GM12872 (cell line): ENCODE results near the gene SLC26A1.

Experiments
- TF ChIP-seq, protein P1 (sequence below): IDR thresholded peaks from 3 replicates; pipeline ENCODE4 v1.5.1; 2011; ENCODE audit warnings: low read depth, mild to moderate bottlenecking, low read length, moderate library complexity; ENCODE audit not compliant: insufficient read depth

The SLC26A1 gene

DNA sequence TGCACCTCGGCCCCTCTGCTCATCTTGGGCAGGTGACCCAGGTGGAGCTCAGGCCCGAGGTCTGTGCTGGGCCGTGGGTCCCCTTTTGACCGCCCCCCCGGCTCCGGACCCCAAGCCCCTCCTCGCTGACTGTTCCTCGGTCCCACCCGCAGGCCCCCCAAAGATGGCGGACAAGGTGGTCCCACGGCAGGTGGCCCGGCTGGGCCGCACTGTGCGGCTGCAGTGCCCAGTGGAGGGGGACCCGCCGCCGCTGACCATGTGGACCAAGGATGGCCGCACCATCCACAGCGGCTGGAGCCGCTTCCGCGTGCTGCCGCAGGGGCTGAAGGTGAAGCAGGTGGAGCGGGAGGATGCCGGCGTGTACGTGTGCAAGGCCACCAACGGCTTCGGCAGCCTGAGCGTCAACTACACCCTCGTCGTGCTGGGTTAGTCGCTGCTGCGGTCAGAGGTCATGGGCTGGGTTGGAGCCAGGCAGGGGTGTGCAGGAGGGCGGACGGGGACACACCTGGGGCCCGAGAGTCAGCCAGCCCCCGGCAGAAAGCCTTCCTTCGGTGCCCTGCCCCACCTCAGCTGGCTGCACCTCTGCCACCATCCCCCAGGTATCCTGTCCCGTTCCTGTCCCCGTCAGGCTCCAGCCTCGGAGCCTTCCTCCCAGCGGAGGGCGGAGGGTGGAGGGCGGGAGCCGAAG is 29.0 kb upstream of the SLC26A1 start:
- TF ChIP-seq, protein P1, sequence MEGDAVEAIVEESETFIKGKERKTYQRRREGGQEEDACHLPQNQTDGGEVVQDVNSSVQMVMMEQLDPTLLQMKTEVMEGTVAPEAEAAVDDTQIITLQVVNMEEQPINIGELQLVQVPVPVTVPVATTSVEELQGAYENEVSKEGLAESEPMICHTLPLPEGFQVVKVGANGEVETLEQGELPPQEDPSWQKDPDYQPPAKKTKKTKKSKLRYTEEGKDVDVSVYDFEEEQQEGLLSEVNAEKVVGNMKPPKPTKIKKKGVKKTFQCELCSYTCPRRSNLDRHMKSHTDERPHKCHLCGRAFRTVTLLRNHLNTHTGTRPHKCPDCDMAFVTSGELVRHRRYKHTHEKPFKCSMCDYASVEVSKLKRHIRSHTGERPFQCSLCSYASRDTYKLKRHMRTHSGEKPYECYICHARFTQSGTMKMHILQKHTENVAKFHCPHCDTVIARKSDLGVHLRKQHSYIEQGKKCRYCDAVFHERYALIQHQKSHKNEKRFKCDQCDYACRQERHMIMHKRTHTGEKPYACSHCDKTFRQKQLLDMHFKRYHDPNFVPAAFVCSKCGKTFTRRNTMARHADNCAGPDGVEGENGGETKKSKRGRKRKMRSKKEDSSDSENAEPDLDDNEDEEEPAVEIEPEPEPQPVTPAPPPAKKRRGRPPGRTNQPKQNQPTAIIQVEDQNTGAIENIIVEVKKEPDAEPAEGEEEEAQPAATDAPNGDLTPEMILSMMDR, result no peak

DNA sequence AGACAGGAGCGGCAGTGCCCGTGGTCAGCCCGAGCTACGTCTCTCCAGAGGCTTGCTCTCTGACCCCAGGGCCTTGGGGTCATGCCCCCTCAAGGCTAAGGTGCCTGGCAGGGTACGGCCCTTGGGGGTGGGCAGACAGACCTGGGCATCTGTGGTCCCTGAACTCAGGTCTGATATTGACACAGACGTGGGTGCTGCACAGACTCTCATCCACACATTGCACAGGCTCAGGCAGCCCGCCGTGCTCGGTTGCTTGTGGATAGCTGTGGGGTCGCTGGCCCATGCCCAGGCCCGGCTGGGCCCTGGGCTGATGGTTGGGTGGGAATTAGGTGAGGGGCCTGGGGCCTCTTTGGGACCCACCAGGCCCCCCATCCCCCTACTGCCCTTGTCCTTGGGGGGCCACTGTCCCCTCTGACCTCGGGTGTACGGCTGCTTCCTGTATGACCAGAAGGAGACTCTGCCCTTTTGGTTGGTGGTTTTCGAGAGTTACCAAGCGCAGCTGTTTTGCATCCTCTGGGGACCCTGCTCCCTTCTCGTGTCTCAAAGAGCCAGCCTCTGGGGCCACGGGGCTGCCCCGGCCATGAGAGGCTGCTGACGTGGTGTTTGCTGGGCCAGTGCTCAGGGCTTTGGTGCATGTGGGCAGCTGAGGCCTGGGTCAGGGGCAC is 28.3 kb upstream of the SLC26A1 start:
- TF ChIP-seq, protein P1, result no peak

DNA sequence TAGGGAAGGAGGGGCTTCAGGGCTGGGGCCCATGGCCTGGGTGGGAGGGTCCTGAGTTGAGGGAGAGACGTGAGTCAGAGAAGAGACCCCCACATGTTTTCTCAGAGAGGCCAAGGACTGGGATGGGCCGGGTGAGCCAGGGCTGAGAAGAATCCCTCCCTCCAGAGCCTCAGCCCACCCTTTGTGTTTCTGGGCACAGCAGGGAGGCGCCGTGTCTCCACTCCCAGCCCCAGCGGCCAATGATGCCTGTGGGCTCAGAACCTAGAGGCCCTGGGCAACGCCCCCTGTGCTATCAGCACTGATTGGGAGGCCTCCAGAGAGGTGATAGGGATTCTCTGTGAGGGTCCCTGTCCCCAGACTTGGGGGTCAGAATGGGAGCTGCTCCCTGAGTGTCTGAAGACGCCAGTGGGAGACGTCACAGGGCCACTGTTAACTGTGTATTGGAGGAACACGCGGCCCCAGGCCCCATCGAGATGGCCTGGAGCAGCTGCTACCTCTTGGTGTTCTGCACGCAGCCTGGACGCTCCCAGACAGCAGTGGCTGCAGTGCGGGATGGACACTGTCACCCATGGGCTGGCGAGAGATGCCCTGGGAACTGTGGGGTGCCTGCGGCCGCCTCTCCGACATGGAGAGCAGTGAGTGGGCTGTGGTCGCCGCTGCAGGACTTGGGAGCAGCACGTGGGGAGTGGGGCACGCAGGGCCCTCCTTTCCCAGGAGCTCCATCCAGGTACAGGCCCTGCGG is 26.7 kb upstream of the SLC26A1 start:
- TF ChIP-seq, protein P1, result no peak

DNA sequence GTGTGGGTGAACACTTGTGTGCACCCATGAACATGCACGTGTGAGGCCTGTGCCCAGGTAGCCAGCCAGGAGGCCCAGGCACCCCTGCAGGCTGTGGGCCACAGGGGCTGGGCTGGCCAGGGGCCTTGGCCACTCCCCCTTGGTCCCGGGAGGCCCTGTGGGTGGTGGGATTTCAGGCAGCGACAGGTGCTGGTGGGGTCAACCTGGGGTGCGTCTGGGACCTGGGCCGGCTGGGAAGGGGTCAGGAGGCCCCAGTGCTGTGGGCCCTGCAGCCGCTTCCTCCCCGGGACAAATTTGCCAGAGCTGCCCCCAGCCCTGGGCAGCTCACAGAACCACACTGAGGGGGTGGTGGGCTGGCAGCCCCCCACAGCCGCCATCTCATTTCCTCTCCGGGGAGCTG is 26.1 kb upstream of the SLC26A1 start:
- TF ChIP-seq, protein P1, result no peak

DNA sequence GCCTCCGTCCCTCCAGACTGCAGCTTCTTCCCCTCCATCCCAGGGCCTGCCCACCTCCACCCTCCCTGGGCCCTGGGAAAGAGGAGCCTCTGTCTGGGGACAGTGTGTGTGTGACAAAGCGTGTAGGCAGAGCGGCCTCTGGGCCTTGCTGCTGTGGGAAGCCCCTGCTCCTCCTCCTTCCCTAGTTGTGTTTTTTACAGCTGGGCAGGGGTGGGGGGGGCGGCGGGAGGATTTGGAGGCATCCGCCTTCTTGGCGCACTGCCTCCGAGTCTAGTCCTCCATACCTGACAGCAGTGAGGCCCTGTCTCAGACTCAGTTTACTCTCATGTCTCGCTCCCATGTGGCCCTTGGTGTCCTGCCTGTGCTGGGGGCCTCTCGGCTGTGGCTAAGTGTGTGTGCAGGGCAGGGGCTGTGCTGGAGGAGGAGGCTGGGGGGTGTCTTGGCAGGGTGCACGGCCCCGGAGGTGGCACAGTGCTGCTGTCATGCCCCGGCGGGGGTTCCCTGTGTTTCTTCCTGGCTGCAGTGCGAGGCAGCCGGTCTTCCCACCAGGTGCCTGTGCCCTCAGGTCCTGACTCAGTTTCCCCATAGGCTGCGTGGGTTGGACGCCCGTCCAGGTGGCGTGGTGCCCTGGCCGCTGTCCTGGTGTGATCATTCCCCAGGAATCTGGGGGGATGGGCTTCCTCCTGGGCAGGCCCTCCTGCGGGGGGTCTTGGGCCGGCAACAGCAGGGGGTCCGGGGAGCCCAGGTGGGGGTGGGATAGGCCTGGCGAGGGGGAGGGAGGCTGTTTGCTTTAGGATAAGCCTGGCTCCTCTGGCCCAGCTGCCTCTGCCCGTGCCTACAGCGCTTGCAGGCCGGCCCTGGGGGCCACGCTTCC is 25.2 kb upstream of the SLC26A1 start:
- TF ChIP-seq, protein P1, result no peak

DNA sequence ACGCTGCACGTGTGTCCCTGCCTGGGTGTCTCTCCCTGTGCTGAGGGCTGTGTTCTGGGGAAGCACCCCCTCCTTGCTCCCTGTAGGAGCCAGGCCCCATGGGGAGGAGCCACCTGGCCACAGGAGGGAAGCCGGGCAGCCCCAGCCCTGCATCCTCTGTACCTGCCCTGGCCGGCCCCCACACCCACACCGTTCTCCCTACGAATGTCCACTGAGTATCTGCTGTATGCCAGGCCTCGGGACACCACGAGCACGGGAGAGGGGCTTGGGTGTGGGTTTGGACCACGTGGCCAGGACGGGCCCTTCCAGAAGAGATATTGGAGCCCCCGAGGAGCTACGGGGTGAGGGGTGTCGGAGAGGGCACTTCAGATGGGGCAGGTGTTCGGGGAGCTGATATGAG is 24.5 kb upstream of the SLC26A1 start:
- TF ChIP-seq, protein P1, result no peak
